Hematopoietic multipotent progenitor cell (in vitro differentiated cells): ENCODE results near the gene CACNA2D2. TPM values are rescaled to one million over a fixed set of nuclear protein-coding genes. Genes with fewer than 3 reads are reported as not detected.

Experiments used
- DNase-seq, 3 donors: peaks; one replicate each; pipeline ENCODE4 v3.0.0-alpha.2; 2011 to 2015; ENCODE audit warnings: low read depth in 2 of 3, low spot score in 2 of 3
- total RNA-seq: library from RNA; depleted of rRNA; stranded (reverse); fragments of >200 nt; gene quantifications from one replicate; pipeline ENCODE4 v1.2.3, GENCODE V29; 2012

CACNA2D2 gene
- total RNA-seq, 1 donor, result 1.1 TPM

- peak in 1 of 3 donors; percentile 12 for DNase-seq
Measured at GRCh38 chr3:50502584-50503423, 630 bp downstream of the CACNA2D2 start.

GRCh38 chr3:50502225-50502583 is 1.2 kb downstream of the CACNA2D2 start:
- no peak for DNase-seq

DNA sequence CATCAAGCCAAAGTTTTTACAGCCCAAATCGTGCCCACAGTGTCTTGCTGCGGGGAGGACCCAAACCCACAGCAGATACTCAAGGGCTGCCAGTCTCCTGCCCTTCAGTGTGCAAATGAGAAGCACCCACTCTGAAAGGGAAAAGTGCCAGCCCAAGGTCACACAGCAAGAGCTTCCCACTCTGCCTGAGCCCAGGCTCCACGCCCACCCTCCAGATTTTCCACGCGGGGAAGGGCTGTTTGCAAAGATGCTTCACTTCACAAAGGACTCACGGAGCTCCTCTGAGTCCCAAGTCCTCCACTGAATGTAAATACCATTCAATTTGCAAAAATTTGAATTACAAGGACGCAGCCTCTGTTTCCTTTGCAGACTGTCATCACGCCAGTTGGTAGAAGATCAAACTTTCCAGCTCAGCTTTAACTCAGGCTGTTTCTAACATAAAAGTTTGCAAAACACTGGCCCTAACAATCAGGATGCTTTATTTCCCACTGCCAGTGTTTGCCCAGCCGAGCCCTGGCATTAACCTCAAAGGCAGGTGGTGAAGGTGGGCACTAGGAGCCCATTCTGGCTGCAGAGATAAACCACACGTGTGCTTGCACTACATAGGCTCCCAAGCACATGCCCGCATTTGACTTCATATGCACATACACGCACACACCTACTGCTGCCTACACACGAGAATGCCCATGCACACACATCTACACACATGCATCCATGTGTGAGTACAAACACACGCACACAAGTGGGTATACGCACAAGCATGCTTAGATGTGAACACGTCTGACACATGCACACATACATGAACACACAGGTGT is 7.6 kb downstream of the CACNA2D2 start:
- no peak for DNase-seq

- DNase-seq, result peak in 1 of 3 donors; percentile 26
Measured at GRCh38 chr3:50494126-50494525, 9.3 kb downstream of the CACNA2D2 start.

GRCh38 chr3:50493623-50494022 is 9.8 kb downstream of the CACNA2D2 start:
- DNase-seq, result no peak

- no peak for DNase-seq
Measured at GRCh38 chr3:50493086-50493485, 10.3 kb downstream of the CACNA2D2 start.

GRCh38 chr3:50491023-50491422 is 12.4 kb downstream of the CACNA2D2 start:
- DNase-seq, result peak in 1 of 3 donors; percentile 9

GRCh38 chr3:50490424-50490823 is 13.0 kb downstream of the CACNA2D2 start:
- no peak for DNase-seq

- DNase-seq, result no peak
Measured at GRCh38 chr3:50487181-50487580, 16.3 kb downstream of the CACNA2D2 start.

DNA sequence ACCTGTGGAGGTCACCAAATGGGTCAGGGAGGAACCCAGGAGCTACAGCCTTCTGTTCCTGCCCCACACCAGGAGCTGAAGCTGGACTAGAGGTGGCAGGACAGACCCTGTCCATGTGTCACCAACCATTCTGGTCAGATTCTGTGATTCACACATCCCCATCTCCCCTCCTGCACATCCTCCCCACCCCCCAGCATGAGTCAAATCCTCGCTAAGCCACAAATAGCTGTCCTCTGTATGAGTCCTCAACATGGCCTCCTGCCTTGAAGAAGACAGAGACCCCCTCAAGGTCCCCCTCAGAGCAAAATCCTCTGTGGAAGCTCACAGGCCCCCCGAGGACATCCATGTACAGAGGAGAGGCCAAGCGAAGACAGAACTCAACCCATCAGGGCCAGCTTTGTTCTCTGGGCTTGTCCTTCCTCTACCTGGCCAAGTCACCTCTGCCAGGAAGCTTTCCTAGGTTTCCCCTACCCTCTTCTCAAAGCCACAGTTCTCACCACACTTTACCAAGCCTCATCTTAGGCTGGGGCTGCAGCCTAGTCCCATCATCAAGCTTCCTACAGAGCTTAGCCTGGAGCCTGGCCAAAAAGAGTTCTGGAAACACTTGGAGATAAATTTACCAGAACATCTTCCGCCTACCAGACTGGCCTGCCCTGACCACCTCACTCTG is 17.1 kb downstream of the CACNA2D2 start:
- no peak for DNase-seq

DNA sequence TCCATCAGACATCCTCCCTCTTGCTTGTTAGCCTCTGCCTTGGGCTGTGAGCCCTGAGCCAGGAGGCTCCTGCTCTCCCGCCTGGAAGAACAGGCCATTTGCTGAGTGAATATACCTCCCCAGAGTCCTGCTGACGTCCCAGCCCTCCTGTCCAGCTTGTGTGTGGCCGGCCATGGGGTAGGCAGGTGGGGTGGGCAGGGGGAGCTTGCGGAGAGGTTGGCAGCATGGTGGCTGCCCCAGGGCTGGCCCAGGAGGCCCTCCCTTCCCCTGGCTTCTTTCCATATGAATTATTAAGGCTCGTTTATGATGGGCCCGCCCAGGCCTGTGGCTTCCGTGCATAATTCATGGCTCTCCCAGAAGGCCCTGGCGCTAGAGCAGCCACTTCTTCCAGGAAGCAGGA is 18.7 kb downstream of the CACNA2D2 start:
- no peak for DNase-seq

- DNase-seq, result no peak
Measured at GRCh38 chr3:50483374-50483773, 20.1 kb downstream of the CACNA2D2 start.

DNA sequence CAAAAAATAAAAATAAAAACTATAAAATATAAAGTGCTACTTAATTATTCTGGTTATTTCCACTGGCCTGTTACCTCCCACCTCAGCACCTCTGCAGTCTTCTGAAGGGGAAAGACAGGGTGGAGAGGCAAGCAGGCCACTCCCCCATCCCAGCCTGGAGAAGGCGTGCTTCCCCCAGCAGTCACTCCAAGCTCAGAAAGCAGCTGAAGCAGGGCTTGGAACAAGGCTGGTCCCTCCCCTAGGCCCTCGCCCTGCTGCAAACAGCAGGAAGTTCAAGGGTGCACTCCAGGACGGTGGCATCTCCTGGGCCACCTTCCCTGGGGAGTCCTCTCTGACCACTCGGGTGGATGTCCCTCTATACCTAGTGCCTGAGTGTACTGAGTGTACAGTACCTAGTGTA is 21.4 kb downstream of the CACNA2D2 start:
- DNase-seq, result no peak

GRCh38 chr3:50480471-50480870 is 23.0 kb downstream of the CACNA2D2 start:
- DNase-seq, result no peak

DNA sequence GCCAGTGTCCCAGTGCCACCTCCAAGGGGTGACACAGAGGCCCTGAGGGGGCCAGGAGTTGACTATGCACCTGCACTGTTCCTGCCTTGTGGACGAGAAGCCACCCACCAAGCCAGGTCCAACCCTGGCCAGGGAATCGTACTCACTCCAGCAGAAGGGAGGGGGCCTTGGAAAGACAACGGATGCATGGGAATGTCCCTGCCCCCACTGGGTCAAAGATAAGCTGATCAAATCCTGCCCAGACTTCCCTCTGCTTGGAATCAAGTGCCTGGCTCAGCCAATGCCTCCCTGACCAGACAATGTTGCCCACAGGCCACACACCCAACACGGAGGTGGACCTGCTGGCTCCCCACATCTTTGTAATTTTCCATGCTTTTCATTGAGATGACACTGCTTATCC is 23.9 kb downstream of the CACNA2D2 start:
- DNase-seq, result no peak

GRCh38 chr3:50478671-50479260 is 24.7 kb downstream of the CACNA2D2 start:
- no peak for DNase-seq

DNA sequence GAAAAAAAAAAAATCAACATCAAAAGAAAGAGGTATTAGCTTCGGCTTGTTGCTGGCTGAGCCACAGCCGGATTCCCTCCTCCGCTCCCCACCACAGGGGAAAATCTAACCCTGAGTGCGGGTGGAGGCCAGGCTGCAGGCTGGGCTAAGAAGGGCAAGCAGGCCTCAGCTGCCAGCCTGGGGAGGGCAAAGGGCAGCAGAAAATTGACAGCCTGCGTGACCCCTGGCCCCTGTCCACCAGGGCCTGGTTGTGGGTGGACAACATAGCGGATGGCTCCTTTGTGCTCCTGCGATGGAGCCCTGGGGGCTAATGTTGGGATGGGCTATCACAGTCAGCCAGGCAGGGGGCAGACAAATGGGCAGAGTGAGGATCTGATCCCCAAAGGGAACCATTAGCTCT is 25.4 kb downstream of the CACNA2D2 start:
- DNase-seq, result no peak

DNA sequence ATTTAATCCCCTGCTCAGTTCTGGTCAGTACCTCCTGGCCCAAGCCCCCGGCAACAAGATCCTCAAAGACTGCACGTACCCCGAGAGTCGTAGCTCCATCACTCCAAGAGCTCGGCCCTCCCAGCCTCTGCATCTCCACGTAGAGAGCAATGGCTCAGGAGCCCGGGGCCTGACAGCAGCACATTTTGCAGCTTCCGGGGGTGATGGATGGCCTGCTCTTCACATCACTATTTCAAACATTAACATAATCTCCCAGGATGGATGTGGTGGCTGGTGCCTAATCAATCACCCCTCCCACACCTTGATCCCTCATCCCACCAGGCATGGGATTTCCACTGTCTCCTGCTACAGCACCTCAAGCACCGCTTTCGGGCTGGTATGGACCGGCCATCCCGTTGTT is 28.1 kb downstream of the CACNA2D2 start:
- no peak for DNase-seq

GRCh38 chr3:50474717-50475116 is 28.7 kb downstream of the CACNA2D2 start:
- no peak for DNase-seq

DNA sequence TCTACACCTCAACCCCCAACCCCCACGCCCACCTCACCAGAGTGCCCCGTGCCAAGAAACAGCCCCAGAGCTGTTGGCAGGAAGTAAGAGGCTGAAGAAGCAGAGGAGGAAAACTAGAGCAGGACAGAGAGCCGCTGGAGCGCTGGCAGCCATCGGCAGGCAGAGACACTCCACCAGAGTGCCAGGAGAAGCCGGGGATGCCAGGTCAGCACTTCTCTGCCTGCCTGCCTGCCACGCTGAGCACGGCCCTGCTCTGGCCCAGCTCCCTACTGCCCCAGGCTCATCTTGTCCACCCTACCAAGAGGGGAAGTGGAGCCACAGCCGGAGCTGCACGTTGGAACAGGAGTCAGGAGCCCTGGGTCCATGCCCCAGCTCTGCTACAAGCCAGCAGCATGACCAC is 29.7 kb downstream of the CACNA2D2 start:
- DNase-seq, result no peak

DNA sequence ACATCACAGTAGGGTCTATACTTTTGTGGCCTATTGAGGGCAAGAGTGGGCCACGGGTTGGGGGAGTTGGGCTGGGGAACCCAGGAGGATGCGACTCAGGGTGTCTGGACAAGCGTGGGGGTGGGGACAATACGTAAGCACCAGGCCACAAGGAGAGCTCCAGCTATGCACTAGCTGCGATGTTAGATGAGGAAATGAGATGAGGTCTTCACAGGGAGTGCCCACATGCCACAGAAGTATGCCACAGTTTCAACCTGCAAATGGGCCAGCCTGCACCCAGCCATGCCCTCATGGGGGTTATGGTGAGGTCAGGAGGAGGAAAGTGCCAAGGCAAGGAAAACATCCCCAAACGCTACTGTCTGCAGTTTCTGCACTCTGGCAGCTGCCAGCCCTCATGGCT is 30.5 kb downstream of the CACNA2D2 start:
- no peak for DNase-seq
